GM12878 (cell line): ENCODE data around the gene MEF2D.

ENCODE experiments used
- CHD2 ChIP-seq: IDR thresholded peaks from 2 replicates; pipeline ENCODE4 v1.6.1; 2011; ENCODE audit warnings: low read depth, low read length, improper control_type of control experiment, borderline replicate concordance
- CTCF ChIP-seq, 3 experiments: IDR thresholded peaks in 2 of 3; conservative IDR thresholded peaks in 1 of 3; 2 replicates each; pipeline ENCODE4 v1.5.1; 2011; ENCODE audit warnings: low read depth in 3 of 3, low read length in 3 of 3, mild to moderate bottlenecking in 3 of 3, control low read depth in 2 of 3, moderate library complexity in 2 of 3, inconsistent platforms in 1 of 3, mixed read lengths in 1 of 3; ENCODE audit not compliant: control insufficient read depth in 2 of 3, insufficient read depth in 1 of 3; ENCODE audit errors: extremely low read depth in 1 of 3
- HDAC2 ChIP-seq: fragments of 200-600 bp; sonication (generic); IDR thresholded peaks from 2 replicates; pipeline ENCODE4 v1.6.1; 2017
- PAX5 ChIP-seq: IDR thresholded peaks from 2 replicates; pipeline ENCODE4 v1.6.1; 2011; ENCODE audit warnings: low read depth, low read length, borderline replicate concordance
- POLR2A ChIP-seq: IDR thresholded peaks from 2 replicates; pipeline ENCODE4 v1.6.1; 2011; ENCODE audit warnings: low read depth, mild to moderate bottlenecking, low read length
- SMC3 ChIP-seq: IDR thresholded peaks from 2 replicates; pipeline ENCODE4 v1.6.1; 2011; ENCODE audit warnings: low read length, improper control_type of control experiment, borderline replicate concordance
- TAF1 ChIP-seq: IDR thresholded peaks from 2 replicates; pipeline ENCODE4 v1.6.1; 2011; ENCODE audit warnings: mild to moderate bottlenecking, low read depth, low read length, borderline replicate concordance
- ZNF274 ChIP-seq: IDR thresholded peaks from one replicate; pipeline ENCODE4 v1.8.0; 2011; ENCODE audit not compliant: insufficient read length, insufficient read depth

GRCh38 chr1:156500793-156501506 is 375 bp upstream of the MEF2D start:
- peak; percentile 57 to 71 (median 65) for TF ChIP-seq CTCF (IDR thresholded peaks at IDR 0.05 in 2 of 3, conservative IDR thresholded peaks at IDR 0.05 in 1 of 3; ENCODE audit: control insufficient read depth in 2 of 3, extremely low read depth in 1 of 3, insufficient read depth in 1 of 3, low read depth in 3 of 3, low read length in 3 of 3)
- no peak; the same call in 1 of the 2 replicates for TF ChIP-seq TAF1
- TF ChIP-seq HDAC2, result no peak
- peak; percentile 26; the same call in 1 of the 2 replicates for TF ChIP-seq PAX5
- peak; percentile 47; the same call in 1 of the 2 replicates for TF ChIP-seq SMC3
- TF ChIP-seq CHD2, result peak; percentile 90
- no peak for TF ChIP-seq ZNF274
- TF ChIP-seq POLR2A, result peak; percentile 88
